ENCODE results near the gene GRK6.
A peak's percentile ranks its signal among the peaks of the same experiment; 100 is the strongest.
"Not testable (repeated sequence)": the region's sequence is repeated elsewhere in the genome, so short reads cannot be mapped to it uniquely, and the experiment has no call there.

Gene GRK6

DNA sequence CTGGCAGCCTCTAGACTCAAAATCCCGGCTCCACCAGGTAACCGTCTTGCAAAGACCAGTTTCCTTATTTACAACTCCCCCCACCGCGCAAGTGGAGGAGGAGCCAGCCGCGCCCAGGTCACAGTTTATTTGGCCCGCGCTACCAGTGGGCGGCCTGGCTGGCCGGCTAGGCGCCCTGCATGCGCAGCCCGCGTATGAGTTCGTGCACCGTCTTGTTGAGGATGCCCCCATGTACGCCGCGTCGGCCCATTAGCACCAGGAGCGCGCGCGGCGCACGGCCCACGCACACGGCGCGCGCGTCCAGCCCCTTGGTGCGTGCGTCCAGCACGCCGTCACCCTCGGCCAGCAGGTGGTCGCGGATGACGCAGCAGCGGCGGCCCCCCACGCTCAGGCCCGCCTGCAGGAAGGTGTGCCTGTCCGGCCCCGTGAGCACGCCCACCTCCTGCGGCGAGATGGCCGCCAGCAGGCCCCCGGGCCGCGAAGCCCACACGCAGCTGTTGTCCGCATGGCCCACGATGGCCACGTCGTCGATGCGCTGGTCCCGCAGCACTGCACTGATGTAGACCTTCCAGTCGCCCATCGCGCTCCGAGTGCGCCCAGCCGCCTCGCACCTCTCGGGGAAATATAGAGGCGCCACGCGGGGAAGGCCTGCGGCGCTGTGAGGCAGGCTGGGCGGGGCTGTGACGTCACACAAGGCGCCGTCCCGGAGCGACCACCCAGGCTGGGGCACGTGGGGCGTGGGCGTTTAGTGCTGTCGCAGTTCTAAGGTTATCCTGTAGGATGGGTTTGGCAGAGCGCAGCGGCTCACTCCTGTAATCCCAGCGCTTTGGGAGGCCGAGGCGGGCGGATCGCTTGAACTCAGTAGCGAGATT is 26.2 kb upstream of the GRK6 start, which contains the start of gene PFN3:
Gene PFN3 (minus strand): TSS at position 665 of the 872 bp plus-strand sequence. CDS start 85 bp downstream, at position 580.
- DNase-seq (ENCODE audit: low spot score), result no peak

DNA sequence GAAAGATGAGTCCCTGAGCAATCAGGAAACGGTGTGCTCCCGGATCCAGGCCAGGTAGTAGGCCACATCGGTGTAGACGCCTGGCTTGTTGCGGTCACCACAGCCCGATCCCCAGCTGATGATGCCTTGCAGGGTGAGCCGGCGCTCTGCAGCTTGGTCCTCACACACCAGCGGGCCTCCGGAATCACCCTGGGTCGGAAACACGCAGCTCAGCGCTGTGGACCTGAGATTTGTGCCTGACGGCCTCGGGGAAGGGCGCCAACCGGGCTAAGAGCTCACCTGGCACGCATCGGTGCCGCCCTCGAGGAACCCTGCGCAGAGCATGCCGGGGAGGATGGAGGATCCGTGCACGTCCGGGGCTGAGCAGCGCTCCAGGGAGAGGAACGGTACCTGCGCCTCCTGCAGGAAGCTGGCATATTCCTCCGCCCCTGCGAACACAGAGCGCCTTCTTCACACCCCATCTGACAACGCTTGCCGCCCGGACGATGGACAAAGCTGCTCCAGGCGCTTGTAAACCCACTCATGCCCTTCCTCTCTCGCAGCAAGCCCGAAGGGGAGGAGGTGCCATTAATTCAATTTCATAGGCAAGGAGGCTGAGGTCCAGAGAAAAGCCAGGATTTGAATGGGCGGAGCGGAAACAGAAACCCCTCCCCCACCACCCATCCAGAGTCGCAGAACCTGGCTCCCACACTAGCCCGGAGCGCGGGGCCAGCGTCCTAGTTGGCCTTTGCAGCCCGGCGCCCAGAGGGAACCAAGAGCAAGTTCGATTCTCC is 24.0 kb upstream of the GRK6 start:
- DNase-seq (ENCODE audit: low spot score), result peak; percentile 79

DNA sequence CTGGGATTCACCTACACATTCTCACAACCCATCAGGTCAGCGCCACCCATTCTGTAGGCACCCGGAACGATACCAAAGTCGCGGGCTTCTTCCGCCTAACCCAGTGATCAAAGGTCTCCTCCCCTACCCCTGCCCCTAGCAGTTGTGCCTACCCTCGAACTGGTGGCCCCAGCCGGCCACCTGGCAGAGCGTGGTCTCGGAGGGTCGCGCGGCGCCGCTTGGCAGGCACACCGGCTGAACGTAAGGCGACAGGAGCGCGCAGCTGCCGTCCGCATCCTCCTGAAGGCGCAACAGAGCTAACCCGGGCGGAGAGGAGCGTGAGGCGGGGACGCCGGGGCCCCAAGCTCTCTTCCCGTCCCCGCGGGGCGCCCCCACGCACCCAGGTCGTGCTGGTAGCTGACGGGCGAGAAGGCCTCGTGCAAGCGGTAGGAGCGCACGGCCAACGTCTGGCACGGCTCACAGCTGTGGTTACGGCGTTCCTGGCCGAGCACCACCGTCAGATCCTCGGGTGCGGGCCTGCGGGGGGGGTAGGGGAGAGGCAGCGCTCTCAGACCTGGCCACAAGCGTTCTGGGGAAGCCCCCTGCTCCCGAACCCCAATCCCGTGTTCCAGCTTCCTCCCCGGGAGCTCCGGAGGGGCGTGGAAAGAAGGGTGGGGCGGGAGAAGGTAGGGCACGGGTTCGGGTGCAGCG is 23.2 kb upstream of the GRK6 start:
- peak; percentile 47 for DNase-seq (ENCODE audit: low spot score)

DNA sequence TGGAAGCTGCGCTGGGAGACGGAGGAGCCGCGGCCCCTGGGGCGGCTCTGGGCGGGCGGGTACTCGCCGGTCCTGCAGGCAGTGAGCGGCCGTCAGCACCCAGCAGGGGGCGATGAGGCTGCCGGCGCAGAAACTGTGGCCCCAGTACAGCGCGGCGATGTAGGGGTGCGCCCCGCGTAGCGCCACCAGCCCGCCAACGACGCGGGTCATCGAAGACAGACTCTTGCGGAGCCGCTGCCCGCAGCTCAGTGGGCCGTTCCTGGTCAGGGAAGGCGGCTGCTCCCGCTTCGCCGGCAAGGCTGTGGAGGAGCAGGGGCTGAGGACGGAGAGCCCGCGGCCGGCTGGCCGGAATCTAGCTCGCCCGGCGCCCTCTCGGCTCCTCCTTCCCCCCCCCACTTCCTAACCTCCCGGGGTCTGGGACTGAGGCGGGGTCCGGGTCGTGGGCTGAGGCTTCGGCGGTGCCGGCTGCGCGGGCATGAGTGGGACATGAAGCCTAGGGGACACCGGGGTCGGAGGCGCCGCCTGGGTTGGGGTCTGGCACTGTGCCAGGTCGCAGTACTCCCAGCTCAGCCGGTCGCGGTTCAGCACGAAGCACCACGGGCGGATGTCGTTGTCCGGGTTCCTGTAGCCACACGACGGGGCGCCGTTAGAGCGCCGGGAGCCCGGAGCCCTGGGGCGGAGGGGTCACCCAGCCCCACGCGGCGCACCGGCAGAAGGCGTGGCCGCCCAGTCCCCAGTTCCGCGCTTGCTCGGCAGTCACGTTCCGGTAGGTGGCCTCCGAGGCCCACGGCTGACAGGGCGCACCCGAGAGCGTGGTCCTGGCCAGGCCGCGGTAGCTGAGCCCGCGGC is 22.5 kb upstream of the GRK6 start:
- peak; percentile 86 for DNase-seq (ENCODE audit: low spot score)

DNA sequence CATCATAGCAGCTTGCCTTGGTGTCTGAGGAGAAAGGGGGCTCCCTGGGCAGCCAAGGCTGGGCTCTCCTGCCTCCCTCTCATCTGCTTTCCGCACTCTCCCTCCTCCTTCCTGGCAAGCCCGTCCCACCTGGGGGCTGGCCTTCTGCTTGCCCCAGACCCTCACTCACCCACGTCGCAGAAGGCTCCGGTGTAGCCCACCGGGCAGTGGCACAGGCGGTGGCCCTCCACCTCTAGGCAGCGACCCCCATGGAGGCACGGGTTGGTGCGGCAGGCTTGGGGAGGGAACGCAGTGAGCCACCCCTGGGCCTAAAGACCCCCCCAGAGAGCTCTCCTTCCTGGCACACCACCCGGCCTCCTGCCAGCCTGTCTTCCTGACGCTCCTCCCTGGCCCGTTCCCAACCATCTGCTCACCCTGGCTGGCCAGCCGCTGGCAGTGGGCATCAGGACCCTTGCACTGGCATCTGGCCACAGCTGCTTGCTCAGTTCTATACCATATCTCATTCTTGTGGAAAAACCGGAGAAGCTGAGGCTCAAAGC is 21.8 kb upstream of the GRK6 start:
- no peak for DNase-seq (ENCODE audit: low spot score)

DNA sequence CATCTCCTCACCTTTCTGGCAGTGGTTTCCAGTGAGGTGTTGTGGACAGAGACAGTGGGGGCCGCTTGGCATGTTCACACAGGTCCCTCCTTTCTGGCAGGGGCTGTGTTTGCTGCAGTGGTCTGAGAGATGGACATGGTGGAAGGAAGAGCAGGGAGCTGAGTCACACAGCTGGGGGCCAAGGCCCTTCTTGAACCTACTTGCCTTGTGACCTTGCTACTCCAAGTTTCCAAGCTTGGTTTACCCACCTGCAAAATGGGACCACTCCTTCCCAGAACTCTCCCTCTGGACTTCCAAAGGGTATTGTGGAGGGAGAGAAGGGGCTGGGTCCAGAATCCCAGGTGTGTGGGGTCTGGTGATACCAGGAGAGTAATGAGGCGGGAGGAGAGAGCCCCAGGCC is 21.2 kb upstream of the GRK6 start:
- DNase-seq (ENCODE audit: low spot score), result no peak

DNA sequence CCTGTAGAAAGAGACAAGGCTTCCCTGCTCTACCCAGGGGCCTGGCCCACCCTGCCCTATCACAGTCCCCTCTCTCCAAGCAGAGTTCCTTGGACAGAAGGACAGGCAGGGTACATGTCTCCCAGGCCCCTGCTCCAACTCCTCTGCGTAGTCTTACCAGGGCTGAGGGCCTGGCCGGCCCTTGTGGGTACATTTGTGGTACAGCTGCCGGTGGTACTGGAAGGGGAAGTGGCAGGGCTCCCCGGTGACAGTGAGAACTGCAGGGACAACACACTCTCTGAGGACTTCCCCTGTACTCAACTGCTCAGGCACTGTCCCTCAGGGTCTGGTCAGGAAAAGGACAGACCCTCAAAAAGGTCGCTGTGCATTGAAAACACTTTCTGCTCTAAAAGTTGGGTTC is 20.7 kb upstream of the GRK6 start:
- no peak for DNase-seq (ENCODE audit: low spot score)

DNA sequence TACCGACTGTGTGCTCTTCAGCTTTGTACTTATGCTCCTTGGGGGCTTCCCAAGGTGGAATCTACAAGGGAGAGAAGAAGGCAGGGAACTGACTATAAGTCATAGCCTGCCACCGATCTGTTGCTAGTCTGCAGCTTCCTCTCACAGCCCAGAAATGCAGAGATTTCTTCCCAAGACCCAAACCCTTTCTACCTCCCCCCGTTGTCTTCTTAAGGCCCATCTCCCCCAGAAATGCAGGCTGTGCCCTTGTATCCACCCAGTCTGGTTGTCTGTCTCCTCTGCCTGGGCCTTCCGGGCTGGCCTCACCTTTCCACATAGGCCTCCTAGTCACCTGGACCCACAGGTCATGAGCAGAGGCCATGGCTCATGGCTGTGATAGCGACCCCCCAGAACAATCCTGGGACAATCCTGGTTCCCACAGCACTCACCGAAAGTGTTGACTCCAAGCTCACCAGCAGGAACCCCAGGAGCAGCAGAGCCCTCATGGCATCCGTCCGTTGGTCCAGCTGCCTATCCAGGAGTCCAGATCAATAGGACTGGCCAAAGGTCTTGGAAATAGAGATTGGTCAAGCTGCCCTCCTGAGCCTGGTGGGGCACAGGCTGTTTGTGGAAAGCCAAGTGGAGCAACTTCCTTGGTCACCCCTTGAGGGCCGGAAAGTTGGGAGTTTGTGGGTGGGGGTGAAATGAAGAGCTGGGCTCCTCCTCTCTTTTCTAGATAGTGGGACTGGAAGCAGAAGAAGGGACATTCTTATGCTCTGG is 17.3 kb upstream of the GRK6 start, which contains the start of gene F12:
Gene F12 (minus strand): TSS at position 522 of the 759 bp plus-strand sequence. CDS start 37 bp downstream, at position 485.
- DNase-seq (ENCODE audit: low spot score), result no peak

DNA sequence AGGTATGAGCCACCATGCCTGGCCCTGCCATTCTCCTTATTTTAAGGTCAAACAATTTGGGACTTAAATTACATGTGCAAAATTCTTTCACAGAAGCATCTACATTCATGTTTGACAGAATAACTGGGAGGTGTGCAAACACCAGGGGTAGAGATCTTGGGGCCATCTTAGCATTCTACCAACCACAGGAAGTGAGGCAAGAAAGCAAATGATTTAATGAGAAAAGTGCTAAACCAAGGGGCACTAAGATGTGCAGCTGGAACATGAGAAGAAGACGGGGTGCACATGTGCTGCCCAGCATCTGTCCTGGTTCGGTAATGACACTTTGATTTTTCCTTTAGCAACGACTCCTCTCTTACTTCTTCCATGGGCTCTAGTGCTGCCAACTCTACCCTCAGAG is 15.9 kb upstream of the GRK6 start:
- no peak for DNase-seq (ENCODE audit: low spot score)

DNA sequence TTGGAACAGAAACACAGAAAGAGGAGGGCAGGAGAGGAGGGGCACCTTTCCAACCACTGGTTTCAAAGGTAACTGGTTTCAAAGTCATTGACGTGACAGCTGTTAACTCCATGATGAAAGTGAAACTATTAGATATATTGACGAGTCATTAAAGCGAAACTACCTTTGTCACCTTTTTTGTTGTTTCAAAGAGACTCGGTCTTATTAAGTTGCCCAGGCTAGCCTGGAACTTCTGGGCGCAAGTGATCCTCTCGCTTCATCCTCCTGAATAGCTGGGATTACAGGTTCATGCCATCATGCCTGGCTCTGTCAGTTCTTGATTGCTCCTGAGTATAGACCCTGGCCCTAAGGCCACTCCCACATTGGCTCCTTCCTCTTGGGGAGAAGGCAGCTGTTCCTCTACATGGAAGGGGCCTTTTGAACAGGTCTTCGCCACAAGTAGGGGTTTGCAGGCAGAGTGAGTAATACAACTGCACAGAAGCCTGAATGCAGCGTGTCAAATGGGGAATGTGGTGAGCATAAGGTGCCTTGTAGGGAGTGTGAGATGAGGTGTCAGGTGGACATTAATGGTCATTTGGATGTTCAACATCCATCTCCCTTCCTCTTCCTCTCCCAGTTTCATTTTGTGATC is 13.8 kb upstream of the GRK6 start:
- DNase-seq (ENCODE audit: low spot score), result peak; percentile 29

DNA sequence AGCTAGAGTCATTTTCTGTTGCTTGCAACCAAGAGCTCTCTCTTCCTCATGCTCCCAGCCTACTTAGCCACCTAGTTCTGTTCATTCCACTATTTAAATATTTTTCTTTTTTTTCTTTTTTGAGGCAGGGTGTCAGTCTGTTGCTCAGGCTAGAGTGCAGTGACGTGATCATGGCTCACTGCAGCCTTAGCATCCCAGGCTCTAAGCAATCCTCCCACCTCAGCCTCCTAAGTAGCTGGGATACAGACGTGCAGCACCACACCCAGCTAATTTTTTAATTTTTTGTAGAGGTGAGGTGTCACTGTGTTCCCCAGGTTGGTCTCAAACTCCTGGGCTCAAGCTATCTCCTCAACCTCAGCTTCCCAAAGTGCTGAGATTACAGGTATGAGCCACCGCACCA is 12.0 kb upstream of the GRK6 start:
- DNase-seq (ENCODE audit: low spot score), result no peak

DNA sequence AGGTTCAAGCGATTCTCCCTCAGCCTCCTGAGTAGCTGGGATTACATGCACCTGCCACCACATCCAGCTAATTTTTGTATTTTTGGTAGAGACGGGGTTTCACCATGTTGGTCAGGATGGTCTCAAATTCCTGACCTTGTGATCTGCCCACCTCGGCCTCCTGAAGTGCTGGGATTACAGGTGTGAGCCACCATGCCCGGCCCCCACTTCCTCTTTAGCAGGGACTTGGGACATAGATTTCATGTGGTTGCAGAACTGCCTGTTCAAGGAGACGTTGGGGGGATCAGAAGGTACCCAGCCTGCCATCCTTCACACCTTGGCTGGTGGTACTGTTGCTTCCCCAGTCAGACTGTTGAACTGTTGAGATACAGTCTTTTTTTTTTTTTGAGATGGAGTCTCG is 9.4 kb upstream of the GRK6 start:
- not testable (repeated sequence) for DNase-seq (ENCODE audit: low spot score)

DNA sequence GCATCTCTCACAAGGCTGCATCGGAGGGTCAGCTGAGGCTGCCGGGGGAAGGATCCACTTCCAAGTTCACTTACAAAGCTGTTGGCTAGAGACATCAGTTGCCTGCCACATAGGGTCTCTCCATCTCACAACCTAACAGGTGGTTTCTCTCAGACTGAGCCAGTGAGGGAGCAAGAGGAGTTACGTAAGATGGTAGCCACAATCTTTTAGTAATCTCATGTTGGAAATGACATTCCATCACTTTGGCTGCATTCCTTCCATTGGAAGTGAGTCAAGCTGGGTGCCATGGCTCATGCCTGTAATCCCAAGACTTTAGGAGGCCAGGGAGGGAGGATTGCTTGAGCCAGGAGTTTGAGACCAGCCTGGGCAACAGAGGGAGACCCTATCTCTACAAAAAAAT is 7.4 kb upstream of the GRK6 start:
- no peak for DNase-seq (ENCODE audit: low spot score)

DNA sequence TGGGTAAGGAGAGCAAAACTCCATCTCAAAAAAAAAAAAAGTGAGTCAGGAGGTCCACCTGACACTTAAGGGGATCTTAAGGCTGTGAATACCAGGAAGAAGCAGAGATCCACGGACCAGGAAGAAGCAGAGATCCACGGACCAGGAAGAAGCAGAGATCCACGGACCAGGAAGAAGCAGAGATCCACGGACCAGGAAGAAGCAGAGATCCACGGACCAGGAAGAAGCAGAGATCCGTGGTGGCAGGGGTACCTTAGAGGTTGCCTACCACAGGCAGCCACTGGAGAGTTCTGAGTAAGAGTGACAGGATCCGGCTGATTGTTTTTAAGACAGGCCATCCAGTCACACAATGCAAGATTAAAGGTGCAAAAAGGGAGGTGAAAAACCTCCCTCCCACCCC is 6.0 kb upstream of the GRK6 start:
- not testable (repeated sequence) for DNase-seq (ENCODE audit: low spot score)

DNA sequence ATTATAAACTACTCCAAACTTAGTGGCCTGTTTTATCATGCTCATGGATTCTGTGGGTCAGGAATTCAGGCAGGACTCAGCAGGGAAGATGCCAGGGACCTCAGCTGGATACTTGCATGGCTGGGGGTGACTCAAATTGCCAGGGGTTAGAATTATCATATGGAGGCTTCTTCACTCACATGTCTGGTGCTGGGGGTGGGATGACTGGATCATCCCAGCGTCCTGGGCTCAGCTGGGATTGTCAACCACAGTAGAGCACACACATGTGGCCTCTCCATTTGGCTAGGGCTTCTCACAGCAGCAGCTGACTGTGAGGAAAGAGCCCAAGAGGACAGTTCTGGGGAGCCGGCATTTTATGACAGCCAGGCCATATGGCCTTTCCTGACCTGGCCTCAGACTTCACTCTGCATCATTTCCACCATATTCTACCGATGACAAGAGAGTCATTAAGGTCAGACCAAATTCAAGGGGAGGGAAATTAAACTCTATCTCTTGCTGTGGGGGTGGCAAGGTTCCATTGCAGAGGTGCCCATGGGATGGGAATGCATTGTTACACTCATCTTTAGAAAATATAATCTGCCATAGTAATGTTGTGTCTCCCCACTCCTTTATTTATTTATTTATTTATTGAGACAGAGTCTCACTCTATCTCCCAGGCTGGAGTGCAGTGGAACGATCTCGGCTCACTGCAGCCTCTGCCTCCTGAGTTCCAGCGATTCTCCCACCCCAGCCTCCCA is 5.2 kb upstream of the GRK6 start:
- no peak for DNase-seq (ENCODE audit: low spot score)

DNA sequence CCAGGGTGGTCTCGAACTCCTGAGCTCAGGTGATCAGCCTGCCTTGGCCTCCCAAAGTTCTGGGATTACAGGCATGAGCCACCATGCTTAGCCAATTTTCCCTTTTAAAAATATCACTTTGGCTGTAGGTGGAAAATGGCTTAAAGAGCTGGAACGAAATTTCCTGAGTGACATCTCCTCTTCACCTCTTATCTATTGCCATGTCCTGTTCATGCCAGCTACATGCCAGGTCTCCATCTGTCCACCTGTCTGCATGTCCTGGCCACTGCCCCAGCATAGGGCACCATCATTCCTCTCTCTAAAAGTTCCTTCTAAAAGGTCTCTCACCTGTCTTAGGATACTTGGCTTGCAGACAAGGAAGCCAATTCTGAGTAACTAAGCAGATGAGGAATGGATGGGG is 2.8 kb upstream of the GRK6 start:
- DNase-seq (ENCODE audit: low spot score), result no peak

DNA sequence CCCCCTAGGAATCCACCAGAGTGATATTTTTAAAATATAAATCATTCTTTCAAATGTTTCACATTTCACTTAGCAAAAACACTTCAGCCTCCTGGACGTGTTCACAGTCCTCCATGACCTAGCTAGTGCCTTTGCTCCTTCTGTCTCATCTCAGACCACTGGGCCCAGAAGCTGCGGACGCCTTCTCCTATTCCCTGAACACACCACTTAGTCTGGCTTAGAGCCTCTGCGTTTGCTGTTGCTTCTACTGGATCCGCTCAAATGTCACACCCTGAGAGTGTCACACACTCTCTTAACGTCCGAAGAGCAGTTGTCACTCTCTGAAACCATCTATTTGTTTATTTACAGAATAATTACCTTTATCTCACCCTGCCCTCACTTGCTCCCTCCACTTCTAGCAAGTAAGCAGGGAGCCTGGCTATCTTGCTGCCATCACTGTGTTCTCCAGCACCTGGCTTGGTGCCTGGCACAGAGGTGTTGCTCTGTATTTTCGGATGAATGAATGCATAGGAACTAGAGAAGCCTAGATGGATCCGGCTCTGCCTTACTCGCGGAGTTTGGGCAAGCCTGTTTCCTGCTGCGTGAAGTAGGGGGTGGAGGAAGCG is 1.2 kb upstream of the GRK6 start:
- DNase-seq (ENCODE audit: low spot score), result no peak

DNA sequence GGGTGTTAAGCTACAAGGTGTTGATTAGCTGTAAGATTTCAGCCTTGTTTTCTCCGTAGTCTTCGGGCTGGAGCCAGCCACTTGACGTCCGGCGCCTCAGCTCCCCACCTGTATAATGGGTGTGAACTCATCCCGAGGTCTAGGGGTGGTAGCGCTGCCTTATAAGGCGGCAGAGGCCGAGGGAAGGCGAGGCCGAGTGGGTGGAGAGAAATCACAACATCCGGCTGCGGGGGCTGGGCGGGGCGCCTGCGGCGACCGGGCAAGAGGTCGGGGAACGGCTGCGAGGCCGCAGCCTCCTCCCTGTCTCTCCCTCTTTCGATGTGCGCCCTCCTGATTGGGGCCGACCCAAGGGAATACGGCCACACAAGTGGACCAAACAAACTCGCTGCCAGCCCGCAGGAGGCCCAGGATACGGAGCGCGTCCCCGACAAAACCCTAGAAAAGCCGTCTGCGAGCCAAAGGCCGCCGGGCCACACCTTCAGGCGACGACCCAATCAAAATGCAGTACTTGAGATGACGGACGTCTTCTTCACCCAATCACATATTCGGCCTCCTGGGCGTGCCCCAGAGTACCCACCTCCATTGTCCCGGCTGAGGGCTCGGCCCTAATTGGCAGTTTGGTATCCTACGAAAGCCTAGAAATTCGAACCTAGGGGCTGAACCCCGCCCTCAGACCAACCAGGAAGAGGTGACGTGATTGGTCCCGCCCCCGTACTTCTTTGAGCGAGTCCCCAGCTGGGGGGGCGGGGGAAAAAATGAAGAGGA is 493 bp upstream of the GRK6 start:
- DNase-seq (ENCODE audit: low spot score), result peak; percentile 100

Data from CD4-positive, alpha-beta T cell treated with Interleukin-6 at 100 ng/mL for 8 hours (primary cell).